Measurements from ENCODE around the gene DAGLA.
A peak's percentile ranks its signal among the peaks of the same experiment; 100 is the strongest.

The DAGLA gene

DNA sequence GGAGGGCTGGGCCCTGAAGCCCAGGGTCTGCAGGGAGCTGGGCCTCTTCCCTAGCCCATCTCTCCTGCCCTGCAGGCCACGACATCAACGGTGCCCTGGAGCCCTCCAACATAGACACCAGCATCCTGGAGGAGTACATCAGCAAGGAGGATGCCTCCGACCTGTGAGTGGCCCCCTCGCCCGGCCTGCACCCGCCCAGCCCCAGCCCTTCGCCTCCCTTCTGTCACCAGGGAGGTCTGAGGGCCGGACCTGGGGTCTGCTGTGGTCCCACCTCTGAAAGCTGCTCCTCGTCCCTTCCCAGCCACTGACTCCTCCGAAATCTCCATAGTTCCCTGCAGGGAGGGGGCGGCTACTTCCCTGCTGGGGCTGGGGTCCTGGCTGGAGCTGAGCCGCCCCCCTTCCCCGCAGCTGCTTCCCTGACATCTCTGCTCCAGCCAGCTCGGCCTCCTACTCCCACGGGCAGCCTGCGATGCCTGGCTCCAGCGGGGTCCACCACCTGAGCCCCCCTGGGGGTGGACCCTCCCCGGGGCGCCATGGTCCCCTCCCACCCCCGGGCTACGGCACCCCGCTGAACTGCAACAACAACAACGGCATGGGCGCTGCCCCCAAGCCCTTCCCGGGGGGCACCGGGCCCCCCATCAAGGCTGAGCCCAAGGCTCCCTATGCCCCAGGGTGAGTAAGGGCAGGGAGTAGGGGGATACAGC, 85.5 kb downstream of the DAGLA start:
- DNase-seq (ENCODE audit: low read depth) = no peak

DNA sequence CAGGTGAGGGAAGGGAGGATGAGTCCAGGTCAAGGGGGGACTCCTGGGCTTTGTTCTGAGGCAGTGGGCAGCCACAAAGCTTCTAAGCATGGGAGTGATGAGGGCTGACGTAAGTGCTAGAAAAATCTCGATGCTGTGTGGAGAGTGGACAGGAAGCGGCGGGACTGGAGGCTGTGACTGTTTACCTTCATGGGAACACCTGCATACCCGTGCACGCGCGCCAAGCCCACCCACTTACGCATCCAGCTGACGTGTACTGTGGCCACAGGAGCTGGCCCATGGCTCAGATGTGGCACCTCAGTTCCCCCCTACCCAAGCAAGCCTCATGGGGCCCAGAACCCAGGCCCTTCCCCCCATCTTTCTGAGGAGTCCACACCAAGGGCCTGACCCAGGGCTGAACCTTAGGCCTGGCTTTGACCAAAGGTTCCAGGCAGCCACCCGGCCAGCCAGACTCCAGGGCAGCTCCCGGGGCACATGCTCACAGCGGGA, 86.2 kb downstream of the DAGLA start:
- no peak for DNase-seq (ENCODE audit: low read depth)

DNA sequence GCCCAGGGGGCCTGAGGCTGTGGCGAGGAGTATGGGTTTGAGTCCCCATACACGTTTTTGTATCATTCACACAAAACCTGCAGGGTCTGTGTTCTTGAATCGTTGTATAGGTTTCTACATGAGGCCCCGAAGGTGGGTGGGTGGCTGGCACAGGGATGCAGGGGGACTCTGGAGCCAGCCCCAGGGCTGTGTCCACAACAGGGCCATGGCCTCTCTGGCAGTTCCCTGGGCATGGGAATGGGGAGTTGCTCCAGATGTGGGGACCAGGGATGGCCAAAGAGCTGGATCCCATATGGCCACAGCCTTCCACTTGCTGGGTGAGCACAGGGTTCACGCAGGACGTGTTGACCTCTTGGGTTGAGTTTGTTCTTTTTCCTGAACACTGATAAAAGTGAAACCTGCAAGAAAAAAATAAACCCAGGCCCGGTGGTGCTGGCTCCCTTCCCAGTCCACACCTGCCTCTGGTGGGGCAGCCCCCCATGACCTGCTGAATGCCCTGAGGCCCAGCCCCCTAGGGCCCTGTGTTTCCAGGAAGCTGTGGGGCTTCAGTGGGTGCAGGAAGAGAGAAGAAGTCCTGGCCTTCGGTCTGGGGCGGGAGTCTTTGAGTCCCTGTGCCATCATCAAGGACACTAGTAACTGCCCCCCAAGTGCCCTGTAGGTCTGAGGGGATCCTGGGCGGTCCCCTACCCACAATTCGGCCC, 88.3 kb downstream of the DAGLA start:
- no peak for DNase-seq (ENCODE audit: low read depth)

DNA sequence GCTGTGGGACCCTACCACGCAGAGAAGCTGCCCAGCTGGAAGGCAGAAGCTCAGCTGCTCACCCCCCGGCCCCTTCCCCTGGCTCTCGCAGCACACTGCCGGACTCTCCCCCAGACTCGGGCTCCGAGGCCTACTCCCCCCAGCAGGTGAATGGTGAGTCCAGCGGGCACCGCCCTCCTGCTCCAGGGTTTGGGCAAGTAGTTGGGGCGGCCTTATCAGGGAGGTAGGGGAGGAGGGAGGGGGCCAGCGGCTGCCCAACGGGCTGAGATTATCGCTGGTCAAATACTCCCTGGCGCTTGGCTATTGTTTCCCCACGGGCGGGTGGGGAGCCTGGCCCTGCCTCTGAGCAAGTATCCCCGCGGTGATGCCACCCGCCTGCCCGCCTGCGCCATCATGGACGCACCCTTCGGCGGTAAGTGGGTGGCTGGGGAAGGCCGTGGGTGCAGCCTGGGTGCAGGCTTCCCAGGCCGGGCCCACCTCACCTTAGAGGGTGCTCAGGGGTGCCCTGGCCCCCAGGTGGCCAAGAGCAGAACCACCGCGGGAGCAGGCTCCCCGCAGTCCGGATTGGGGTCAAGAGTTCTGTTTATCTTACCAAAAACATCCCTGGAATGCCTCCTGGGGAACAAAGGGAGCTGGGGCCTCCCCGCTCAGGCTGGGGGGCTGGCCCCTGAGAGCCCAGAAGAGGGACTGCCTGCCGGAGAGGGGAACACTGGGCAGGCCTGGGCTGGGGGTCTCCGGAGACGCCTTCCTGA, 89.2 kb downstream of the DAGLA start:
- DNase-seq (ENCODE audit: low read depth) = no peak

DNA sequence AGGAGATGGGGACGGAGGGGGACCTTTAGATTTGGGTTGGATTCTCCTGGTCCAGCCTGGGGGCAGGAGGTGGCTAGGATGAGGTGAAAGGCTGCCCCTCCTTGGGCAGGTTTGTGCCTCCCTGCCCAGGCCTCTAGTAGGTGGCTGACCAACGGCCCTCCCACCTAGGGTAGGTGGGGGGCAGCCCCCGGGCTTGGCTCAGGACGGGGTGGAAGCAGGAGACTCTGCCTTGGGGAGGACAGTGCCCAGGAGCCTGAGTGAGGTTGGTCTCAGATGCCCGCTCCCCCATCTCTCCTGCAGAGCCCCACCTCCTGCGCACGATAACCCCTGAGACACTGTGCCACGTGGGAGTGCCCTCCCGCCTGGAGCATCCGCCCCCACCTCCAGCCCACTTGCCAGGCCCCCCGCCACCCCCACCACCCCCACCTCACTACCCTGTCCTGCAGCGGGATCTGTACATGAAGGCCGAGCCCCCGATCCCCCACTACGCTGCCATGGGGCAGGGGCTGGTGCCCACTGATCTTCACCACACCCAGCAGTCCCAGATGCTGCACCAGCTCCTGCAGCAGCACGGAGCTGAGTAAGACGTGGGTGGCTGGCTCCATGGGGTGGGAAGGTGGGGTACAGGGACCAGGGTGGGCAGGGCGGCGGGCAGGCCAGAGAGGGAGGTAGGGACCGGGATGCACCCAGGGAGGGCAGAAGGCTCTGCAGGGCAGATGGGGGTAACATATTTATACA, 89.9 kb downstream of the DAGLA start:
- no peak for DNase-seq (ENCODE audit: low read depth)

DNA sequence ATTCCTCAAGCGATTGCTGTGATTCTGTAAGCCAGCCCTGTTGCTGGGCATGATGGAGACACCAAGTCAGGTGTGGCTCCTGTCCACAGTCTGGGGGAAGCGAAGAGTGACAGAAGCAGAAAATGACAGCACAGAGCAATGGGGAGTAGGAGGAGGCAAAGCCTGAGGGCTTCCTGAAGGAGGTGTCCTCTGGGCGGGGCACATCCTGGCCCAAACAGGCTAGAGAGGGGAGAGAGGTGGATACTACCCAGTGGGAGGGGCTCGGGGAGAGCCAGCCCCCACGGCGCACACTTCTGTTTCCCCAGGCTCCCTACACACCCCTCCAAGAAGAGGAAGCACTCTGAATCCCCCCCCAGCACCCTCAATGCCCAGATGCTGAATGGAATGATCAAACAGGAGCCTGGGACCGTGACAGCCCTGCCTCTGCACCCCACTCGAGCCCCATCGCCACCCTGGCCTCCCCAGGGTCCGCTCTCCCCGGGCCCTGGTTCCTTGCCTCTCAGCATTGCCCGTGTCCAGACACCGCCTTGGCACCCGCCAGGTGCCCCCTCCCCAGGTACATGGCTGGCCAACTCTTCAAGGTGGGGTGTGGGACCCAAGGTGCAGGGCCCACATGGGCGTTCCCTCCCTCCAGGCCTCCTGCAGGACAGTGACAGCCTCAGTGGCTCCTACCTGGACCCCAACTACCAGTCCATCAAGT, 91.2 kb downstream of the DAGLA start:
- DNase-seq (ENCODE audit: low read depth) = no peak

DNA sequence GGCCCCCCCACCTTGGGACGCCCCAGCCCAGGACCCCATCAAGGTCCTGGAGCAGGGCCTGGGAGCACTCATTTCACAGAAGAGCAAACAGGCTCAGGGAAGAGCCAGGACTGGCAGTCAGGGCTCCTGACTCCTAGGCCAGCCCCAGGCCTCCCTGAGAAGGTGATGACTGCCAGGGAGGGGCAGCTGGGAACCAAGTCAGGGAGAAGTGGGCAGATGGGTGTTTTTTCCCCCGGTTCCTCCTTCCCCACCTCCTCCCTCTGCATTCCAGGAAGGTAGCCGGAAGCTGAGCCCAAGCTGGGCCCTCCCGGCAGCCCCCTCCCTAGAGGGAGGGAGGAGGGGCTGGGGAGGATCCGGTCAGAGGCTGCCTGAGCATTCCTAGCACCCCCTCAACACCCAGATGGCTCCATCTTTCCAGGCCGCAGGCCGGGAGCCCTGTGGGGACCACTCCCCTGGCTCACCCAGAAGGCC, 91.8 kb downstream of the DAGLA start:
- DNase-seq (ENCODE audit: low read depth) = no peak

DNA sequence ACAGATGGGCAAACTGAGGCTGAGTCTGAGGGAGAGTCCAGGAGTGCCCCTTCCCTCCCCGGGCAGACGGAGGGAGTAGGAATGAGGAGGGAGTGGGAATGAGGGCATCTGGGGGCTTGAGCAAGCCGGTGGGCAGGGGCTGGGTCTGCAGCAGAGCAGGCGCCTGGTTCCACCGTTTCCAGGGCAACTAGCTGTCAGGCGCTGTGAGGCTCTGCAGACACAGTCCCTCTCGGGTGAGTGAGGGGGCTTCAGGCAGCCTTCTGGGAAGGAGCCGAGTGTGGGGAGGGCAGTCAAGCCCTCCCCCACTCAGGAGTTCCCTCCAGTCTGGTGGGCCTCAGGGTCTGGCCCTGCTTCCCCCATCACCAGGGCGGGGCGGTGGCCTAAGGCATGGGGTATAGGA, 93.2 kb downstream of the DAGLA start:
- no peak for DNase-seq (ENCODE audit: low read depth)

DNA sequence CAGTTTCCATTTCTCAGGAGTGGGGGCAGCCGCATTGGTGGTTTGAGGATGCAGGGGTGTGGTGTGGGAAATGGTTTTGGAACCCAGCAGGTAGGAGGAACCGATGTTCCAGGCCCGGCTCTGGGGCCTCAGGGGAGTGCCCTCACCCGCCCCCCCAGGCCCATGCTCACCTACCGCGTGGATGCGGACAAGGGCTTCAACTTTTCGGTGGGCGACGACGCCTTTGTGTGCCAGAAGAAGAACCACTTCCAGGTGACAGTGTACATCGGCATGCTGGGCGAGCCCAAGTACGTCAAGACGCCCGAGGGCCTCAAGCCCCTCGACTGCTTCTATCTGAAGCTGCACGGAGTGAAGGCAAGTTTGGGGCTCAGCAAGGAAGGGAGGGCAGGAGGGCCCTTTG, 93.6 kb downstream of the DAGLA start:
- DNase-seq (ENCODE audit: low read depth) = no peak

DNA sequence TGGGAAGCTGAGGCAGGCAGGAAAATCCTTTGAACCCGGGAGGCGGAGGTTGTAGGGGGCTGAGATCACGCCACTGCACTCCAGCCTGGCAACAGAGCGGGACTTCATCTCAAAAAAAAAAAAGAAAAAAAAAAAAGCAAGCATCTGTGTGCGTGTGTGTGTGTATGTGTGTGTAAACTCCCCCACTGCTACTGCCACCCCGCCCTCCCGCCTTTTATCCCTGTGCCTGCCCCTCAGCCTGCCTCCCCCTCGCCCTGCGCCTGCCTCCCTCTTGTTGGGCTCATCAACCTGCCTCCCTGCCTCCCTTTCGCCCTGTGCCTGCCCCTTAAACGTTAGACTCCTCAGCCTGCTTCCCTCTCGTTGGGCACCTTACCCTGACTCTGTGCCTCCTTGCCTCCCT, 94.2 kb downstream of the DAGLA start:
- no peak for DNase-seq (ENCODE audit: low read depth)

DNA sequence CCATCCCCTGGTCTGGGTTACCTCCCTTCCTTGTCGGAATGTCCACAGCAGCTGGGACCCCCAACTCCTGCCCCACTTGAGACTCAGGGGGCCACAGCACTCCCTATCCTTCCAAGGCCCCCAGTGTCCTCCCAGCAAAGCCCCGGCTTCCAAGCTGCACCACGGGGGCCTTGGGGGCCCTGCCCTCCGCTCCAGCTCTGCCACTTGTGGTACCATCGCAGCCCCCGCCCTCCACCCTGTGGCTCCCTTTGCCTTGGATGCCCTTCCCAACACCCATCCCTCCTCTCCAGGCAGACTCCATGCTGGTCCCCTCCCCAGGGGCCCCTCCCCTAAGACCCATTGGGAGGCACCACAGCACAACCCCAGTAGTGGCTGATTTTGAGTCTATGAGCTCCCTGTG, 94.9 kb downstream of the DAGLA start:
- no peak for DNase-seq (ENCODE audit: low read depth)

DNA sequence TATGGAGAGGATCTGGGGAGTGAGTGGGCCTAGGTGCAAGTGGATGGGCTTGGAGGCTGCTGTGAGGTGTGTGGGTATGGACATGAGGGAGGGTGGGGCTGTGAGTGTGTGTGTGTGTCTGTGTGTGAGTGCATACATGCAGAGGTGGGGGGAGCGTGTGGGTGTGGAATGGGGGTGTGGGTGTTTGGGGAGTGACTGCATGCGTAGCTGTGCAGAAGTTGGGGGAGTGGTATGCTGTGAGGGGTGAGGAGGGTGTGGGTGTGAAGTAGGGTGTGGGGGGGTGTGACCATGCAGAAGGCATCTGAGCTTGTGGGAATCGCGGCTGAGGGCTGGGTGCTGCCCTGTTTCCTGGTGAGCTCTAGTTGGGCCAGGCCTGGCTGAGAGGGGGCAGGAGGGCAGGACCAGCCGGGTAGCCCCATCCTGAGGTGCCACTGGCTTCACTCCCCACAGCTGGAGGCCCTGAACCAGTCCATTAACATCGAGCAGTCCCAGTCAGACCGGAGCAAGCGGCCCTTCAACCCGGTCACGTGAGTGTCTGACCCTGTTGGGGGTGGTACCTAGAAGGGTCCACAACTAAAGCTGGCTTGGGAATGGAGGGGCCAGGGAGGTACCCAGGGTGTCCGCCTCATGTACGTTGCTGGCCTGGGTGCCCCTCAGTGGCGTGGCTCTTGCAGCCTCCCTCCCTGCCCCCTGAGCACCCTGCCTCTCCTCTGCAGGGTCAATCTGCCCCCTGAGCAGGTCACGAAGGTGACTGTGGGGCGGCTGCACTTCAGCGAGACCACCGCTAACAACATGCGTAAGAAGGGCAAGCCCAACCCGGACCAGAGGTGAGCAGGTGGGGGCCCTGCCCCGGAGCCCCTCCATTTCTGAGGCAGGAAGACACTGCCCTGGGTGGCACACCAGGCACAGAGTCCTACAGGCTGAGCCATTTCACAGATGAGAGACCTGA, 95.7 kb downstream of the DAGLA start:
- DNase-seq (ENCODE audit: low read depth) = no peak

DNA sequence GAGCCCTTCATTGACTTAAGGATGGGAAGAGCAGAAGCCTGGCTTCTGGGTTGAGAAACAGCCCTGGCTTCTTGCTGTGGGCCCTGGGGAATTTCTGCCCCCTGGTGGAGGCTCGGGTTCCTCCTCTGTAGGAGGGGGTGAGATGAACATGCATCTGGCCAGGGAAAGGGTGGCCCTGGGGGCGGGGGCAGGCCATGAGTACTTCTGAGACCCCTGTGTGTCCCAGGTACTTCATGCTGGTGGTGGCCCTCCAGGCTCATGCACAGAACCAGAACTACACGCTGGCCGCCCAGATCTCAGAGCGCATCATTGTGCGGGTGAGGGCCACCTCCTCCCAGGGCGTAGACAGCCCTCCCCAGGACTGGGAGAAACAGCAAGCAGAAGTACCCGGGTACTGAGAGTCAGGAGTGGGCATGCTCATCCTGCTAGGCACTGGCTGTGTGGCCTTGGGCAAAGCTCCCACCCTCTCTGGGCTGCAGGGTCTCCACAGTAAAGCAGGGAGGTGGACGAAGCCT, 96.4 kb downstream of the DAGLA start:
- DNase-seq (ENCODE audit: low read depth) = peak; percentile 27

DNA sequence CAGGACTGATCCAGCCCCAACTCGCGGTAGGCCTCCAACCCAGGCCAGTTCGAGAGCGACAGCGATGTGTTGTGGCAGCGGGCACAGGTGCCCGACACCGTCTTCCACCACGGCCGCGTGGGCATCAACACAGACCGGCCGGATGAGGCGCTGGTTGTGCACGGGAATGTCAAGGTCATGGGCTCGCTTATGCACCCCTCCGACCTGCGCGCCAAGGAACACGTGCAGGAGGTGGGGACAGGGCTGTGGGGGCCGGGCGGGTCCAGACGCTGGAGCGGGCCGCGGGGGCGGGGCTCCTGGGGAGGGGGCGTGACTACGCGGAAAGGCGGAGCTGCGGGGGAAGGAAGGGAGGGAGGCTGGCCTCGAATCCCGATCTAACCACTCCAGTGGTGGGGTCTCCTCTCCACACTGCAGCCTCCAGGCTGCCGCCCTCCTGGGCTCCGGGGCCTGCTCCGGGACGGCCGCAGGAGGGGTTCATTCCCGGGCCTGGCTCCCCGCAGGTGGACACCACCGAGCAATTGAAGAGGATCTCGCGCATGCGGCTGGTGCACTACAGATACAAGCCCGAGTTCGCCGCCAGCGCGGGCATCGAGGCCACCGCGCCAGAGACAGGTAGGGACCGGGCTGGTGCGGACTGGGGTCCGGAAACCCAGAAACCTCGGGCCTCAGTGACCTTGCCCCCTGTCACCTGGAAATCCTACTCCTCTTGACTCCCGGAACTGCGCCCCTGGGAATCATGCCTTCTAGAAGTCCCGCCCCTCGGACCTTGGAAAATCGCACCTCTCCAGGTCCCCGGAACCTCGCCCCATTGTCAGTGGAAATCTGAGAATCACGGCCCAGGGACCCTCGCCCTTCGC, 97.3 kb downstream of the DAGLA start:
- DNase-seq (ENCODE audit: low read depth) = no peak

DNA sequence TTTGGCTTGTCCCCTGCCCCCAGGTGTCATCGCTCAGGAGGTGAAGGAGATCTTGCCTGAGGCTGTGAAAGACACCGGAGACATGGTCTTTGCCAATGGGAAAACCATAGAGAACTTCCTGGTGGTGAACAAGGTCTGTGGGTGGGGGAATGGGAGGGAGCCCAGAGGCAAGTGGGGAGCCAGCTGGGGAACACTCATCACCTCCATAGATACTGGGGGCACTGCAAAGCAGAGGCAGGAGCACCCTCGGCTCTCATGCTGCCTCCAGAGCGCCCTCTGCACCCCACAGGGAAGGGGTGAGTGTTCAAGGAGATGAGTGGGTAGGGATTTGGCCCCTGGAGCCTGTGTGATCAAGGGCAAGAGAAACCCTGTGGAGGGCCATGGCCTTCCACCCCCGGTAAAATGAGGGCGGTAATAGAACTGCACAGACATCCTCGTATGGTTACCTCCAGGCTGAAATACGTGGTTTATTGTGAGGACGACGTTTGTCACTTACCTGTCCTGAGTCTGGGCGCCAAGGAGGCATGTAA, 98.2 kb downstream of the DAGLA start:
- no peak for DNase-seq (ENCODE audit: low read depth)

DNA sequence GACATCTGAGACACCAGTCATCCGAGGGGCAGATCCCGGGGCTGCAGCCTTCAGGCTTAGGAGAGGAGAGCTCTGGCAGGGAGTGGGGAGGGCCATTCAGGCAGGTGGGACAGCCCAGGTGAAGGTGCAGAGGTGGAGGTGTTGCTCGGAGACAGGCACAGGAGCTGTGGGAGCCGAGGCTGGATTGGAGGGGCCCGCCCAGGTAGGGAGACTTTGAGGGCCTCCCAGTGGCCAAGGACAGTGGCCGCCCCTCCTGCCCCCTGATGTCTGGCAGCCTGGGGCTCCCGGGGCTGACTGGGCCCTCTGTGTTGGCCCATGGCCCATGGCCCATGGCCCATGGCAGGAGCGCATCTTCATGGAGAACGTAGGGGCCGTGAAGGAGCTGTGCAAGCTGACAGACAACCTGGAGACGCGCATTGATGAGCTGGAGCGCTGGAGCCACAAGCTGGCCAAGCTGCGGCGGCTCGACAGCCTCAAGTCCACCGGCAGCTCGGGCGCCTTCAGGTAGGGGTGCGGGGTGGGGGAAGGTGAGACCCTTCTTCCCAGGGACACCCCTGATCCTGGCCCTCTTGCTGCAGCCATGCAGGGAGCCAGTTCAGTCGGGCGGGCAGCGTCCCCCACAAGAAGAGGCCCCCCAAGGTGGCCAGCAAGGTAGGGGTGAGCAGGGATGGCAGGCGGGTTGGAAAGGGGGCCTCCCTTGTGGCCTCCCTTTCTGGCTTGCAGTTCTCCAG, 98.9 kb downstream of the DAGLA start:
- no peak for DNase-seq (ENCODE audit: low read depth)

DNA sequence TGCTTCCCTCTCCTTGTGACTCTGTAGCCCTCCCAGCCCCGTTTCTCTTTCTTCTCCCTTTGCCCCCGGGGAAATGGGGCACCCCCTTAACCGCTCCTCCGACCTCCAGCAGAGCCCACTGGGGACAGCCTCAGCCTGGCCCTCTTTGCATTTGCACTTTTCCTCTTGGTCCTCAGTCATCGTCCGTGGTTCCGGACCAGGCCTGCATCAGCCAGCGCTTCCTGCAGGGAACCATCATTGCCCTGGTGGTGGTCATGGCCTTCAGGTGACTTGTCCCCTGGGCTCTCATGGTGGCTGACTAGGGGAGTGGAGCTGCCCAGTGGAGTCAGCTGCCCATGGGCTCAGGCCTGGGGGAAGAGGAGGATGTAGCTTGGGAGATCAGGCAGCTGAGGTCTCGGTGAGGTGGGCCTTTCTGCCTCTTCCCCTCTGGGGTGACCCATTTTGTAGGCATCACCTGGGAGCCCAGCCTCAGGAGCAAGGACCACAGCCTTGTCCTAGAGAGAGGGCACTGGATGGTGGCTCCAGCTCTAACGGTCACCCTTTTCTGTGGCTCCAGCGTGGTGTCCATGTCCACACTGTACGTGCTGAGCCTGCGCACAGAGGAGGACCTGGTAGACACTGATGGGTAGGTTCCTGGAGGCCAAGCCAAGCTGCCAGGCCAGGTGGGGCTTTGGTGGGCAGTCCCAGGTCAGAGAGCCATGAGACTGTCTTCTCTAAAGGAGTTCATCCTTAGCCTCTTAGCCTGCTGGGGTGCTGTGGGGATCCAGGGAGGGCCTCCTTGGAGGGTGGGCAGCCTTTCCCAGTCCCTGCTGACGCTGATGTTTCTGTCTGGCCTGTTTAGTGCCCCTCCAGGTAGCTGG, 99.7 kb downstream of the DAGLA start:
- DNase-seq (ENCODE audit: low read depth) = no peak

Measured in fibroblast of the conjunctiva (primary cell).